ENCODE measurements around the gene ARHGDIB. TPM values are rescaled to one million over a fixed set of nuclear protein-coding genes. Genes with fewer than 3 reads are reported as not detected.

Gene ARHGDIB
- total RNA-seq, 1 donor from 2014 or later: 10.4 TPM

DNA sequence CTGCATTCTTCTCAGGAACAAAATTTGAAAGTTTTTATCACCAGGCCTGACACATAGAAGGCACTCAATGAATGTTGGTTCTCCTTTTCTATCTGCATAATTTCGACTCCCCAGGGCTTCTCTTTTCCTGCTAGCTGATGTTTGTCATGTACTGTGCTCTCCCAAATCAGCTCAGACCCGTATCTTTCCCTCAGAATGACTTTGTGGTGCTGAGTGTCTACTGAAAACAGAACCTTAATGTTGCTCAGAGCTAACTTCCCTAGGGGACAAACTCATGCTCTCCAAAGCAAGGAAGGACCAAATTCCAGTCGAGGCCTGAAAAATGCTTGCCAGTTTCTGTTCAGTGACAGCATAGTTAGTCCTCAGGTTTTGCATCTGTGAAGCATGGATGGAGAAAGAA lies 1.9 kb downstream of the ARHGDIB start:
- TF ChIP-seq, protein P1, sequence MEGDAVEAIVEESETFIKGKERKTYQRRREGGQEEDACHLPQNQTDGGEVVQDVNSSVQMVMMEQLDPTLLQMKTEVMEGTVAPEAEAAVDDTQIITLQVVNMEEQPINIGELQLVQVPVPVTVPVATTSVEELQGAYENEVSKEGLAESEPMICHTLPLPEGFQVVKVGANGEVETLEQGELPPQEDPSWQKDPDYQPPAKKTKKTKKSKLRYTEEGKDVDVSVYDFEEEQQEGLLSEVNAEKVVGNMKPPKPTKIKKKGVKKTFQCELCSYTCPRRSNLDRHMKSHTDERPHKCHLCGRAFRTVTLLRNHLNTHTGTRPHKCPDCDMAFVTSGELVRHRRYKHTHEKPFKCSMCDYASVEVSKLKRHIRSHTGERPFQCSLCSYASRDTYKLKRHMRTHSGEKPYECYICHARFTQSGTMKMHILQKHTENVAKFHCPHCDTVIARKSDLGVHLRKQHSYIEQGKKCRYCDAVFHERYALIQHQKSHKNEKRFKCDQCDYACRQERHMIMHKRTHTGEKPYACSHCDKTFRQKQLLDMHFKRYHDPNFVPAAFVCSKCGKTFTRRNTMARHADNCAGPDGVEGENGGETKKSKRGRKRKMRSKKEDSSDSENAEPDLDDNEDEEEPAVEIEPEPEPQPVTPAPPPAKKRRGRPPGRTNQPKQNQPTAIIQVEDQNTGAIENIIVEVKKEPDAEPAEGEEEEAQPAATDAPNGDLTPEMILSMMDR (IDR thresholded peaks at IDR 0.05; ENCODE audit: insufficient read depth, low read length, poor library complexity, severe bottlenecking): no peak
- H3K27me3 ChIP-seq (ENCODE audit: control insufficient read depth, insufficient read depth, low read length): no peaks in the 10 kb centered on the region
- no peak overlapping the region for H3K4me3 ChIP-seq (ENCODE audit: low read depth, low read length)
- DNase-seq (ENCODE audit: low read depth): no peak
- no peaks in the 10 kb centered on the region for H3K36me3 ChIP-seq (ENCODE audit: control insufficient read depth, insufficient read depth, low read length)

DNA sequence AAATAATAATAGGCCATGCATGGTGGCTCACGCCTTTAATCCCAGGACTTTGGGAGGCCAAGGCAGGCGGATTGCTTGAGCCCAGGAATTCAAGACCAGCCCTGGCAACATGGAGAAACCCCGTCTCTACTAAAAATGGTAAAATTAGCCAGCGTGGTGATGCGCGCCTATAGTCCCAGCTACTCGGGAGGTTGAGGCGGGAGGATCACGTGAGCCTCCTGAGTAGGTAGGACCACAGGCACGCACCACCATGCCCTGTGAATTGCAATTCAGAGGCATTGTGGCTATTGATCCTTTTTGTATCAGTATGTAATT lies 2.3 kb downstream of the ARHGDIB start:
- Histone ChIP-seq H3K36me3 (ENCODE audit: control insufficient read depth, insufficient read depth, low read length) (no peaks in the 10 kb centered on the region), H3K27me3 (ENCODE audit: control insufficient read depth, insufficient read depth, low read length) (no peaks in the 10 kb centered on the region), H3K4me3 (ENCODE audit: low read depth, low read length) (no peak overlapping the region)
- TF ChIP-seq, protein P1 (IDR thresholded peaks at IDR 0.05; ENCODE audit: insufficient read depth, low read length, poor library complexity, severe bottlenecking): no peak
- DNase-seq (ENCODE audit: low read depth): no peak

DNA sequence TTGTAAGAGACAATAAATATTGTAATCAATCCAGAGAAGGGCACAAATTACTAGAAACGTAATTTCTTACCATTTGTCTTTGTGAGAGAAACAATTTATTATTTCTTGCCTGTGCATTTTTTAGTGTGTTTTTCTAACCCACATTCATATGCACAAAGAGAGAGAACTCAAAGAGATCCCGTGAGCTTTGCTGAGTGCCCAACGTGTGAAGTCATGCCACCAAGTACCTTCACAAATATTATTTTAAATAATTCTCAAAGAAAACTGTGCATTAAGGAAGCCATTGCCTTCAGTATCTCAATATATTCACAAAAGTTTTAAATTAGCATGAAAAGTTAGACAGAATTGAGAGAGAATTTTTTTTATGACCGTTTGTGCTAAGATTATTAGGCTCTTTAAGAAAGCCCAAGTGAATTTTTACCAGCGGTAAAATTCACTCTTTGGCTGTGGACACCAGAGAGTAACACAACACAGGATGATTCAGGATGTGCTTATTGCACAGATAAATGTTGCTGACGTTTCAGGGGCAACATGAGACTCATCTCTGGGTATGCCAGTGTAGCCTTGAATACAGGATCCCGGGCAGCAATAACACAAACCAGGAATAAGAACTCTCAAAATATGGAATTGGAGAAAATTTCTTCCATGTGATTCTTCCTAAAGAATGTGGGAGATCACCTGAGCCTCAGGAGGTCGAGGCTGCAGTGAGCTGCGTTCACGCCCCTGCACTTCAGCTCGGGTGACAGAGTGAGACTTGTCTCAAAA lies 2.9 kb downstream of the ARHGDIB start:
- Histone ChIP-seq H3K27me3 (ENCODE audit: control insufficient read depth, insufficient read depth, low read length) (no peaks in the 10 kb centered on the region), H3K4me3 (ENCODE audit: low read depth, low read length) (no peak overlapping the region), H3K36me3 (ENCODE audit: control insufficient read depth, insufficient read depth, low read length) (no peaks in the 10 kb centered on the region)
- no peak for DNase-seq (ENCODE audit: low read depth)
- TF ChIP-seq, protein P1 (IDR thresholded peaks at IDR 0.05; ENCODE audit: insufficient read depth, low read length, poor library complexity, severe bottlenecking): no peak

GRCh38 chr12:14957551-14958168 lies 3.7 kb downstream of the ARHGDIB start:
- no peaks in the 10 kb centered on the region for H3K36me3 ChIP-seq (ENCODE audit: control insufficient read depth, insufficient read depth, low read length)
- H3K27me3 ChIP-seq (ENCODE audit: control insufficient read depth, insufficient read depth, low read length): no peaks in the 10 kb centered on the region
- DNase-seq (ENCODE audit: low read depth): no peak
- TF ChIP-seq, protein P1 (IDR thresholded peaks at IDR 0.05; ENCODE audit: insufficient read depth, low read length, poor library complexity, severe bottlenecking): no peak
- no peak overlapping the region for H3K4me3 ChIP-seq (ENCODE audit: low read depth, low read length)

DNA sequence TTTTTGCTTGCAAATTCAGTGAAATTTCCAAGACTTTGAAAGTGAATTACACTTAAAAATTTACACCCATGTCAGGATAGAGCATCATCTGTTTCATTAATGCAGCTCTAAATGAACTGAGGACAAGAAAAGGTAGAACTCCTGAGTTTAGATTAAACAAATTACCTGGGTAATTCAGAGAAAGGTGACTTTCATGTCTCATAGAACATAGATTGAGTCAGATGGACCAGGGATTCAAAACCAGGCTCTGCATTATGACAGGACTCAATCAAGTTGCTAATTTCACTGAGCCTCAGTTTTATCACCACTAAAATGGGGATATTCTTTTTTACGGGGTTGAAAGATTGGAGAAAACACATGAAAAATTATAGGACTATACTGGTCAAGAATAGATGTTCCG lies 4.5 kb downstream of the ARHGDIB start:
- no peaks in the 10 kb centered on the region for H3K27me3 ChIP-seq (ENCODE audit: control insufficient read depth, insufficient read depth, low read length)
- TF ChIP-seq, protein P1 (IDR thresholded peaks at IDR 0.05; ENCODE audit: insufficient read depth, low read length, poor library complexity, severe bottlenecking): no peak
- H3K4me3 ChIP-seq (ENCODE audit: low read depth, low read length): no peak overlapping the region
- no peaks in the 10 kb centered on the region for H3K36me3 ChIP-seq (ENCODE audit: control insufficient read depth, insufficient read depth, low read length)
- DNase-seq (ENCODE audit: low read depth): no peak

Data from kidney epithelial cell (primary cell).